Adipocyte (in vitro differentiated cells): Measurements from ENCODE around the gene MSI2.

ENCODE experiments used
- DNase-seq: peaks from one replicate; pipeline ENCODE4 v3.0.0-alpha.2; 2015; ENCODE audit warnings: low read depth
- H3K27me3 ChIP-seq: replicated peaks from 2 replicates; pipeline ENCODE4 v1.7.0; 2013; ENCODE audit warnings: mild to moderate bottlenecking, low read length, moderate library complexity; ENCODE audit not compliant: control insufficient read depth, insufficient read depth
- H3K36me3 ChIP-seq: 2 replicates; pipeline ENCODE4 v1.7.0; 2013; ENCODE audit warnings: low read length, mild to moderate bottlenecking, moderate library complexity; ENCODE audit not compliant: control insufficient read depth, insufficient read depth, severe bottlenecking
- H3K4me1 ChIP-seq: 2 replicates; pipeline ENCODE4 v1.7.0; 2013; ENCODE audit warnings: mild to moderate bottlenecking, low read length, moderate library complexity; ENCODE audit not compliant: control insufficient read depth, insufficient read depth
- H3K4me3 ChIP-seq: 2 replicates; pipeline ENCODE4 v1.7.0; 2013; ENCODE audit warnings: mild to moderate bottlenecking, low read length, moderate library complexity
- H3K9ac ChIP-seq: 2 replicates; pipeline ENCODE4 v1.7.0; 2013; ENCODE audit warnings: mild to moderate bottlenecking, low read length, moderate library complexity
- H3K9me3 ChIP-seq: 2 replicates; pipeline ENCODE4 v1.7.0; 2013; ENCODE audit warnings: mild to moderate bottlenecking, low read length, moderate library complexity; ENCODE audit not compliant: control insufficient read depth

Gene MSI2

DNA sequence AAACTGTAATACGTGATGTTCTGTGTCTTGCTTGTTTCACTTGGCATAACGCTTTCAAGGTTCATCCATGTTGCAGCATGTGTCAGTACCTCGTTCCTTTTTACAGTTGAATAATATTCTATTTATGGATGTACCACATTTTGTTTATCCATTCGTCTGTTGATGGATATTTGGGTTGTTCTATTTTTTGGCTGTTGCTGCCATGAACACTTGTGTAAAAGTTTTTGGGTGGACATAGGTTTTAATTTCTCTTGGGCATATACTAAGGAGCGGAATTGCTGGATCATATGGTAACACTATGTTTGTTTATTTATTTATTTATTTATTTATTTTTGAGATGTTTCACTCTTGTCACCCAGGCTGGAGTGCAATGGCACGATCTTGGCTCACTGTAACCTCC lies 137.0 kb downstream of the MSI2 start:
- Histone ChIP-seq H3K36me3 (no peaks in the 10 kb centered on the region), H3K4me1 (no peaks in the 10 kb centered on the region), H3K27me3 (no peaks in the 10 kb centered on the region), H3K4me3 (no peak overlapping the region), H3K9me3 (peaks cover 14% of the 10 kb centered on the region), H3K9ac (no peak overlapping the region)
- no peak for DNase-seq

GRCh38 chr17:57394375-57394774 lies 138.1 kb downstream of the MSI2 start:
- peaks cover 14% of the 10 kb centered on the region for H3K9me3 ChIP-seq
- no peak overlapping the region for H3K4me3 ChIP-seq
- no peak overlapping the region for H3K9ac ChIP-seq
- DNase-seq, result no peak
- no peaks in the 10 kb centered on the region for H3K27me3 ChIP-seq
- H3K36me3 ChIP-seq, result no peaks in the 10 kb centered on the region
- no peaks in the 10 kb centered on the region for H3K4me1 ChIP-seq

DNA sequence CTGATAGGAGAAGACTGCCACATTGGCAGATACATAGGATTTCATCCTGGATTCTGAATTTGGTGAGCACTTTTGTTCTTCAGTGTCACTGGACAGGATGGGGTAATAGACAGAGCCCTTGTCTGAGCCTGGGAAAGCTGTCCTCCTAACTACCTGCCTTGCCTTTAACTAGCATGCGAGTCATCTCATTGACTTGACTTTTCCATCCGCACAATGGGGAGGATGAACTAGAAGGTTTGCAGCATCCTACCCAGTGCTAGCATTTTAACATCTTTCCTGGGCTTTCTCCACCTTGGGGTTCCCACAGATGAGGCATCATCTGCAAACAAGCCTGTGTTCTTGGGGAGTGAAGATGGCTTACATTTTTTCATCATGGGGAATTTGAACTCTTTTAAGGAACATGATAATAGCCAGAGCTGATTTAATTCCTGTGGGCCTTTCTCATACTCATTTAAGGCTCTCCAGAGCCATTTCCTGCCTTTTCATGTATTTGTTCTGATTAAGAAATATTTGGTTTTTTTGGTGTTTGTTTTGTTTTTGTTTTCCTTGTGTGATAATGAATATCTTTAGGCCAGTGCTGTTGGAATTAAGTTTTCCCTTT lies 139.5 kb downstream of the MSI2 start:
- Histone ChIP-seq H3K4me3 (no peak overlapping the region), H3K9ac (no peak overlapping the region), H3K4me1 (no peaks in the 10 kb centered on the region), H3K27me3 (no peaks in the 10 kb centered on the region), H3K36me3 (no peaks in the 10 kb centered on the region), H3K9me3 (peaks cover 14% of the 10 kb centered on the region)
- no peak for DNase-seq

- Histone ChIP-seq H3K36me3 (no peaks in the 10 kb centered on the region), H3K27me3 (no peaks in the 10 kb centered on the region), H3K4me3 (no peak overlapping the region), H3K9ac (no peak overlapping the region), H3K4me1 (no peaks in the 10 kb centered on the region), H3K9me3 (peaks cover 14% of the 10 kb centered on the region)
- no peak for DNase-seq
Observed at GRCh38 chr17:57396511-57396921, 140.2 kb downstream of the MSI2 start.

- no peak overlapping the region for H3K4me3 ChIP-seq
- peaks cover 14% of the 10 kb centered on the region for H3K9me3 ChIP-seq
- DNase-seq, result no peak
- H3K9ac ChIP-seq, result no peak overlapping the region
- H3K36me3 ChIP-seq, result no peaks in the 10 kb centered on the region
- H3K4me1 ChIP-seq, result no peaks in the 10 kb centered on the region
- H3K27me3 ChIP-seq, result no peaks in the 10 kb centered on the region
Observed at GRCh38 chr17:57397402-57397801, 141.1 kb downstream of the MSI2 start.

GRCh38 chr17:57399690-57400089 lies 143.4 kb downstream of the MSI2 start:
- Histone ChIP-seq H3K36me3 (no peaks in the 10 kb centered on the region), H3K4me1 (no peaks in the 10 kb centered on the region), H3K4me3 (no peak overlapping the region), H3K9me3 (no peaks in the 10 kb centered on the region), H3K27me3 (no peaks in the 10 kb centered on the region), H3K9ac (no peak overlapping the region)
- DNase-seq, result no peak

DNA sequence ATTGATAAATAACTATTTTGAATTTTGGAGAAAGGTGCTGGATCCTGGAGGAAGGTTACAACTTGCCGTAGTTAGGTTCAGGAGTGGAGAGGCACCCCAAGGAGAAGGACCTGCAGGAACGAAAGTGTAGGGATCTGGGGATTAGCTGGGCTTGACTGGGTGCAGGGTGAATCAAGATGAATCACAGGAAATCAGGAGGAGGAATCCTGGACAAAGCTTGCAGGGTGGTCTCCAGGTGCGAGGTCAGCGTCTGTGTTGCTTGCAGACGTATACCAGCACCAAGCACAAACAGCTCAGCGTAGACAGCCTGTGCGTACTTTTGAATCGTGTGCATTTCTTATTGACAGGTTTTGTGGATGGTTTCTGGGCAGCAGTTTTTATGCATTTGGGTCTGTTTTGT lies 144.3 kb downstream of the MSI2 start:
- H3K9ac ChIP-seq, result no peak overlapping the region
- H3K36me3 ChIP-seq, result no peaks in the 10 kb centered on the region
- no peaks in the 10 kb centered on the region for H3K27me3 ChIP-seq
- no peak overlapping the region for H3K4me3 ChIP-seq
- H3K4me1 ChIP-seq, result no peaks in the 10 kb centered on the region
- H3K9me3 ChIP-seq, result no peaks in the 10 kb centered on the region
- DNase-seq, result no peak

DNA sequence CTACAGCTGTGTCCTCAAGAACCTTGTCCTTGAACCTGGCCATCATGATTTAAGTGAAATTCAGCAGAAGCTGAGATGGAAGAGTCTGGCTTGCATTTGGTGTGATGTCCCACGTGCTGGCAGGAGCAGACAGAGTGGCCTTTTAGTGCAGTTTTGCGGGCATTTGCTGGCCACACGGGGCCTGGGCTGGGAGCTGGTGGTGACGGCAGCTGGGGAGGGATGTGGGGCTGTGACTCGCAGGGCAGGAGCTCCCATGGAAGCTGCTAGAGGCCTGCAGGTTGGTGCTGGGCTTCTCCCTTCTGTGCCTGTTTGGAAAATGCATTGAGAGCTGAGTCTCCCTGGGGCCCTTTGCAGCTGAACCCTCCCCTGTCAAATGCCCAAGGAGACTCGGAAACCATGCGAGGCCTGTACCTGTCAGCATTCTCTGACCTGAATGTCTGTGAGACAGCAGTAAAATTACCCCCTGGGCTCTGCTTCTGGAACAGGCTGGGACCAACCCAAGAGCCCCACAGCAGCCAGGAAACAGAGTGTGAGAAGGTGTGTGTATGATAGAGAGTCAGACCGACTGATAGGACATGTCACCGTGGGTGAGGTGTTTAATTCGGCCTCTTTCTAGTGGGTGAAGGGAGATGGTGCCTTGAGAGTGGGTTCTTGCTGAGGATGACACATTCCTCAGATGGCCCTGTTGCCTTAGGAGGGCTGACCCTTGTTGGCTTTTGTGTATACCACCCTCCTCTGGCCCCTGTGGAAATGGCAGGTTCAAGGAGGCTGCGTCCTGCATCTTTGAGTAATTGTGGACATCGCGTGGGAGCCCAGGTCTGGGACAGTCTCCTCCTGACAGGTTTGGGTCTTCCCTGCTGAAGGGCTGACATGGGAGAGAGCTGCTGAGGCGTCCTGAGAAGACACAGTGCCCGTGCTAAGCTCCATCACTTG lies 145.5 kb downstream of the MSI2 start:
- no peaks in the 10 kb centered on the region for H3K4me1 ChIP-seq

GRCh38 chr17:57402681-57403180 lies 146.4 kb downstream of the MSI2 start:
- Histone ChIP-seq H3K4me3 (no peak overlapping the region), H3K4me1 (no peaks in the 10 kb centered on the region), H3K27me3 (no peaks in the 10 kb centered on the region), H3K9me3 (no peaks in the 10 kb centered on the region), H3K36me3 (no peaks in the 10 kb centered on the region), H3K9ac (no peak overlapping the region)
- DNase-seq, result no peak

More for the DNA sequence above, 145.5 kb downstream of the MSI2 start:
- no peak for DNase-seq
- no peaks in the 10 kb centered on the region for H3K36me3 ChIP-seq
- H3K9ac ChIP-seq, result no peak overlapping the region
- H3K4me3 ChIP-seq, result no peak overlapping the region
- H3K9me3 ChIP-seq, result no peaks in the 10 kb centered on the region
- H3K27me3 ChIP-seq, result no peaks in the 10 kb centered on the region

- H3K27me3 ChIP-seq, result no peaks in the 10 kb centered on the region
- no peaks in the 10 kb centered on the region for H3K36me3 ChIP-seq
- H3K9me3 ChIP-seq, result no peaks in the 10 kb centered on the region
- H3K4me3 ChIP-seq, result no peak overlapping the region
- no peak overlapping the region for H3K9ac ChIP-seq
- no peaks in the 10 kb centered on the region for H3K4me1 ChIP-seq
- no peak for DNase-seq
Observed at GRCh38 chr17:57403236-57403635, 146.9 kb downstream of the MSI2 start.

DNA sequence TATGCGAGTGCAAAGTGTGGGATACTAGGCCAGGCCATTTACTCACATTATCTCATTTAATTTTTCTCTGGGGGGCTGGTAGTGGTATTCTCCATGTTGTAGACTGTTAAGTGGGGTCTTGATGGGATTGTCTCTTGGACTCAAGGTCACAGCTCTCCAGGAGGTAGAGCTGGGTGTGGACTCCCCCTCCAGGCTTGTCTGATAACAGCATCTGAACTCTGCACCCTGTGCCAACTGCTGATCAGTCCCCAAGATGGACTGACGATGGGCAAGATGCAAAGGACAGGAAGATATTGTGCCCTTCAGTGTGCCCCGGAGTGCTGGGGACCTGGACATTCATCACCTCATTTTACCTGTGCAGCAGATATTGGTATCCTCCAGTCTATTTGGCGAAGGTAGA lies 147.8 kb downstream of the MSI2 start:
- Histone ChIP-seq H3K36me3 (no peaks in the 10 kb centered on the region), H3K4me1 (no peaks in the 10 kb centered on the region), H3K9me3 (no peaks in the 10 kb centered on the region), H3K4me3 (no peak overlapping the region), H3K27me3 (no peaks in the 10 kb centered on the region), H3K9ac (no peak overlapping the region)
- no peak for DNase-seq
